Panc1 (cell line): ENCODE results near the gene CPM.

Experiments
- CTCF ChIP-seq: fragments of 450-650 bp; IDR thresholded peaks from 2 replicates; pipeline ENCODE4 v1.5.1; 2017; ENCODE audit warnings: mild to moderate bottlenecking
- POLR2AphosphoS5 ChIP-seq: IDR thresholded peaks from 2 replicates; pipeline ENCODE4 v1.6.1; 2012; ENCODE audit warnings: mild to moderate bottlenecking, low read depth, low read length, moderate library complexity
- REST ChIP-seq, 2 experiments: IDR thresholded peaks; 2 replicates each; pipeline ENCODE4 v1.6.1; 2011 to 2012; ENCODE audit warnings: low read depth in 2 of 2, control low read depth in 1 of 2, low read length in 1 of 2, mild to moderate bottlenecking in 1 of 2, moderate library complexity in 1 of 2; ENCODE audit not compliant: insufficient read depth in 1 of 2
- SIN3A ChIP-seq: IDR thresholded peaks from 2 replicates; pipeline ENCODE4 v1.6.1; 2012; ENCODE audit warnings: low read depth, mild to moderate bottlenecking, low read length, moderate library complexity, borderline replicate concordance; ENCODE audit not compliant: insufficient read depth
- TCF7L2 ChIP-seq: IDR thresholded peaks from 2 replicates; pipeline ENCODE4 v1.6.1; 2011; ENCODE audit warnings: mild to moderate bottlenecking, low read depth, low read length, inconsistent platforms

- no peak for TF ChIP-seq CTCF
- no peak for TF ChIP-seq REST (IDR thresholded peaks at IDR 0.05; ENCODE audit: insufficient read depth in 1 of 2, low read depth in 2 of 2, low read length in 1 of 2)
- TF ChIP-seq POLR2AphosphoS5, result no peak
- TF ChIP-seq TCF7L2, result no peak
- TF ChIP-seq SIN3A, result no peak
Measured at GRCh38 chr12:68870011-68870410, 63.0 kb downstream of the CPM start.
